Measurements from ENCODE around the gene STPG1. TPM values are rescaled to one million over a fixed set of nuclear protein-coding genes. Genes with fewer than 3 reads are reported as not detected.
A peak's percentile ranks its signal among the peaks of the same experiment; 100 is the strongest.

Gene STPG1
- total and polyA plus RNA-seq, 9 of the 15 experiments (the other 6 are each of a cell fraction or from before 2014, with no cell fraction given): 5.0 to 11.9 (median 8.3) TPM

GRCh38 chr1:24435782-24436365 is 22.3 kb upstream of the STPG1 start:
- Histone ChIP-seq H3K27me3 (ENCODE audit: control insufficient read depth in 2 of 2, insufficient read depth in 2 of 2, low read length in 2 of 2) (no peaks in the 10 kb centered on the region), H3K4me3 (no peak overlapping the region), H3K9ac (ENCODE audit: insufficient read depth in 1 of 2, low read depth in 2 of 2, low read length in 2 of 2) (no peak overlapping the region), H3K4me2 (ENCODE audit: insufficient read depth, low read length) (no peak overlapping the region), H3K4me1 (replicated peaks in 1 of 2; ENCODE audit: control insufficient read depth in 2 of 2, insufficient read depth in 2 of 2, low read length in 2 of 2) (peaks cover 6 to 18% of the 10 kb centered on the region in 2 experiments; a peak in 4 of 5 replicates), H3K27ac (ENCODE audit: extremely low read depth, low read depth, low read length) (no peak overlapping the region), H3K36me3 (ENCODE audit: control insufficient read depth, insufficient read depth, low read length) (peaks cover 12% of the 10 kb centered on the region; the same call in 2 of the 3 replicates), H2AFZ (ENCODE audit: low read depth, low read length) (no peak overlapping the region), H3K9me1 (ENCODE audit: control insufficient read depth, insufficient read depth, low read length) (no peaks in the 10 kb centered on the region), H3K9me3 (replicated peaks; ENCODE audit: control insufficient read depth, insufficient read depth, low read depth, low read length) (no peaks in the 10 kb centered on the region), H3K79me2 (ENCODE audit: control insufficient read depth, insufficient read depth, low read length) (peaks cover 4% of the 10 kb centered on the region; the same call in 1 of the 3 replicates), H4K20me1 (replicated peaks; ENCODE audit: control insufficient read depth, insufficient read depth, low read length) (0 out of 2 replicates have a peak, but pooled peaks cover 3% of the 10 kb centered on the region)
- CTCF ChIA-PET (ENCODE audit: low intra/inter-chr PET ratio): no interaction called here
- in situ Hi-C loops (cut with MboI) (no loop called here), intact Hi-C loops (cut with micrococcal nuclease) (no loop called here)
- no peak for ATAC-seq
- TF ChIP-seq, protein P1, sequence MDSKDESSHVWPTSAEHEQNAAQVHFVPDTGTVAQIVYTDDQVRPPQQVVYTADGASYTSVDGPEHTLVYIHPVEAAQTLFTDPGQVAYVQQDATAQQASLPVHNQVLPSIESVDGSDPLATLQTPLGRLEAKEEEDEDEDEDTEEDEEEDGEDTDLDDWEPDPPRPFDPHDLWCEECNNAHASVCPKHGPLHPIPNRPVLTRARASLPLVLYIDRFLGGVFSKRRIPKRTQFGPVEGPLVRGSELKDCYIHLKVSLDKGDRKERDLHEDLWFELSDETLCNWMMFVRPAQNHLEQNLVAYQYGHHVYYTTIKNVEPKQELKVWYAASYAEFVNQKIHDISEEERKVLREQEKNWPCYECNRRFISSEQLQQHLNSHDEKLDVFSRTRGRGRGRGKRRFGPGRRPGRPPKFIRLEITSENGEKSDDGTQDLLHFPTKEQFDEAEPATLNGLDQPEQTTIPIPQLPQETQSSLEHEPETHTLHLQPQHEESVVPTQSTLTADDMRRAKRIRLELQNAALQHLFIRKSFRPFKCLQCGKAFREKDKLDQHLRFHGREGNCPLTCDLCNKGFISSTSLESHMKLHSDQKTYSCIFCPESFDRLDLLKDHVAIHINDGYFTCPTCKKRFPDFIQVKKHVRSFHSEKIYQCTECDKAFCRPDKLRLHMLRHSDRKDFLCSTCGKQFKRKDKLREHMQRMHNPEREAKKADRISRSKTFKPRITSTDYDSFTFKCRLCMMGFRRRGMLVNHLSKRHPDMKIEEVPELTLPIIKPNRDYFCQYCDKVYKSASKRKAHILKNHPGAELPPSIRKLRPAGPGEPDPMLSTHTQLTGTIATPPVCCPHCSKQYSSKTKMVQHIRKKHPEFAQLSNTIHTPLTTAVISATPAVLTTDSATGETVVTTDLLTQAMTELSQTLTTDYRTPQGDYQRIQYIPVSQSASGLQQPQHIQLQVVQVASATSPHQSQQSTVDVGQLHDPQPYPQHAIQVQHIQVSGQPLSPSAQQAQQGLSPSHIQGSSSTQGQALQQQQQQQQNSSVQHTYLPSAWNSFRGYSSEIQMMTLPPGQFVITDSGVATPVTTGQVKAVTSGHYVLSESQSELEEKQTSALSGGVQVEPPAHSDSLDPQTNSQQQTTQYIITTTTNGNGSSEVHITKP (IDR thresholded peaks at IDR 0.05; ENCODE audit: partially characterized antibody): peak; percentile 61
- TF ChIP-seq, protein P2, sequence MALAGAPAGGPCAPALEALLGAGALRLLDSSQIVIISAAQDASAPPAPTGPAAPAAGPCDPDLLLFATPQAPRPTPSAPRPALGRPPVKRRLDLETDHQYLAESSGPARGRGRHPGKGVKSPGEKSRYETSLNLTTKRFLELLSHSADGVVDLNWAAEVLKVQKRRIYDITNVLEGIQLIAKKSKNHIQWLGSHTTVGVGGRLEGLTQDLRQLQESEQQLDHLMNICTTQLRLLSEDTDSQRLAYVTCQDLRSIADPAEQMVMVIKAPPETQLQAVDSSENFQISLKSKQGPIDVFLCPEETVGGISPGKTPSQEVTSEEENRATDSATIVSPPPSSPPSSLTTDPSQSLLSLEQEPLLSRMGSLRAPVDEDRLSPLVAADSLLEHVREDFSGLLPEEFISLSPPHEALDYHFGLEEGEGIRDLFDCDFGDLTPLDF (CRISPR knock-in tag; IDR thresholded peaks at IDR 0.05): no peak
- no peak for FAIRE-seq
- DNase-seq (ENCODE audit: extremely low read depth in 1 of 4, low spot score in 3 of 4): no peak
- 78% methylated on average over 8 of the region's 8 CpGs for WGBS (ENCODE audit: insufficient coverage, low coverage, missing lambda C conversion rate)
- POLR2A ChIA-PET: no interaction called here
- no TSS peak for BruUV-seq (replicated peaks)
